Measurements from ENCODE around the gene MAPT. TPM values are rescaled to one million over a fixed set of nuclear protein-coding genes. Genes with fewer than 3 reads are reported as not detected.
A peak's percentile ranks its signal among the peaks of the same experiment; 100 is the strongest.
"Not testable (repeated sequence)": the region's sequence is repeated elsewhere in the genome, so short reads cannot be mapped to it uniquely, and the experiment has no call there.

Gene MAPT
- polyA plus RNA-seq, 3 donors = 0.04 TPM; not detected in 2

DNA sequence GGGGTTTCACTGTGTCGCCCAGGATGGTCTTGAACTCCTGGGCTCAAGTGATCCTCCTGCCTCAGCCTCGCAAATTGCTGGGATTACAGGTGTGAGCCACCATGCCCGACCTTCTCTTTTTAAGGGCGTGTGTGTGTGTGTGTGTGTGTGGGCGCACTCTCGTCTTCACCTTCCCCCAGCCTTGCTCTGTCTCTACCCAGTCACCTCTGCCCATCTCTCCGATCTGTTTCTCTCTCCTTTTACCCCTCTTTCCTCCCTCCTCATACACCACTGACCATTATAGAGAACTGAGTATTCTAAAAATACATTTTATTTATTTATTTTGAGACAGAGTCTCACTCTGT is 108.6 kb downstream of the MAPT start:
- Histone ChIP-seq H3K79me2 (ENCODE audit: insufficient read depth, low read length) (no peaks in the 10 kb centered on the region), H3K4me1 (ENCODE audit: control insufficient read depth in 1 of 2, insufficient read depth in 2 of 2, low read length in 2 of 2) (no peaks in the 10 kb centered on the region), H3K27ac (ENCODE audit: low read depth in 1 of 2, low read length in 2 of 2) (no peak overlapping the region), H4K20me1 (ENCODE audit: insufficient read depth, low read length) (no peaks in the 10 kb centered on the region), H3K9me3 (replicated peaks in 1 of 2; ENCODE audit: control insufficient read depth in 1 of 2, insufficient read depth in 1 of 2, low read length in 2 of 2) (no peaks in the 10 kb centered on the region), H3K9ac (ENCODE audit: insufficient read depth, low read length, poor library complexity, severe bottlenecking) (no peak overlapping the region), H2AFZ (ENCODE audit: insufficient read depth, low read depth, low read length, poor library complexity, severe bottlenecking) (no peak overlapping the region), H3K36me3 (replicated peaks in 1 of 2; ENCODE audit: control insufficient read depth in 1 of 2, insufficient read depth in 2 of 2, low read length in 2 of 2) (no peaks in the 10 kb centered on the region), H3K4me2 (replicated peaks; ENCODE audit: extremely low read depth, low read length, poor library complexity, severe bottlenecking) (no peak overlapping the region), H3K4me3 (replicated peaks in 1 of 3; ENCODE audit: low read depth in 2 of 3, low read length in 3 of 3) (no peak overlapping the region), H3K27me3 (ENCODE audit: control insufficient read depth in 2 of 2, insufficient read depth in 2 of 2, low read length in 2 of 2) (no peaks in the 10 kb centered on the region)
- Mint-ChIP-seq H3K4me1 (no peaks in the 10 kb centered on the region), H3K4me3 (no peak overlapping the region), H3K36me3 (no peaks in the 10 kb centered on the region), H3K9me3 (no peaks in the 10 kb centered on the region), H3K27me3 (ENCODE audit: low read depth in 3 of 3) (peaks cover 2 to 5% (median 4%) of the 10 kb centered on the region in 3 donors), H3K27ac (no peak overlapping the region)
- intact Hi-C loops (cut with micrococcal nuclease) = loop anchor here (2.0 kb wide), 2 partner anchors 206 to 208 kb away; no protein-coding TSS in a partner anchor
- WGBS (ENCODE audit: insufficient coverage) = no CpG with 5 or more reads among the region's 7 CpGs
- no peak for DNase-seq
- TF ChIP-seq, protein P1, sequence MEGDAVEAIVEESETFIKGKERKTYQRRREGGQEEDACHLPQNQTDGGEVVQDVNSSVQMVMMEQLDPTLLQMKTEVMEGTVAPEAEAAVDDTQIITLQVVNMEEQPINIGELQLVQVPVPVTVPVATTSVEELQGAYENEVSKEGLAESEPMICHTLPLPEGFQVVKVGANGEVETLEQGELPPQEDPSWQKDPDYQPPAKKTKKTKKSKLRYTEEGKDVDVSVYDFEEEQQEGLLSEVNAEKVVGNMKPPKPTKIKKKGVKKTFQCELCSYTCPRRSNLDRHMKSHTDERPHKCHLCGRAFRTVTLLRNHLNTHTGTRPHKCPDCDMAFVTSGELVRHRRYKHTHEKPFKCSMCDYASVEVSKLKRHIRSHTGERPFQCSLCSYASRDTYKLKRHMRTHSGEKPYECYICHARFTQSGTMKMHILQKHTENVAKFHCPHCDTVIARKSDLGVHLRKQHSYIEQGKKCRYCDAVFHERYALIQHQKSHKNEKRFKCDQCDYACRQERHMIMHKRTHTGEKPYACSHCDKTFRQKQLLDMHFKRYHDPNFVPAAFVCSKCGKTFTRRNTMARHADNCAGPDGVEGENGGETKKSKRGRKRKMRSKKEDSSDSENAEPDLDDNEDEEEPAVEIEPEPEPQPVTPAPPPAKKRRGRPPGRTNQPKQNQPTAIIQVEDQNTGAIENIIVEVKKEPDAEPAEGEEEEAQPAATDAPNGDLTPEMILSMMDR (IDR thresholded peaks at IDR 0.05) = no peak

DNA sequence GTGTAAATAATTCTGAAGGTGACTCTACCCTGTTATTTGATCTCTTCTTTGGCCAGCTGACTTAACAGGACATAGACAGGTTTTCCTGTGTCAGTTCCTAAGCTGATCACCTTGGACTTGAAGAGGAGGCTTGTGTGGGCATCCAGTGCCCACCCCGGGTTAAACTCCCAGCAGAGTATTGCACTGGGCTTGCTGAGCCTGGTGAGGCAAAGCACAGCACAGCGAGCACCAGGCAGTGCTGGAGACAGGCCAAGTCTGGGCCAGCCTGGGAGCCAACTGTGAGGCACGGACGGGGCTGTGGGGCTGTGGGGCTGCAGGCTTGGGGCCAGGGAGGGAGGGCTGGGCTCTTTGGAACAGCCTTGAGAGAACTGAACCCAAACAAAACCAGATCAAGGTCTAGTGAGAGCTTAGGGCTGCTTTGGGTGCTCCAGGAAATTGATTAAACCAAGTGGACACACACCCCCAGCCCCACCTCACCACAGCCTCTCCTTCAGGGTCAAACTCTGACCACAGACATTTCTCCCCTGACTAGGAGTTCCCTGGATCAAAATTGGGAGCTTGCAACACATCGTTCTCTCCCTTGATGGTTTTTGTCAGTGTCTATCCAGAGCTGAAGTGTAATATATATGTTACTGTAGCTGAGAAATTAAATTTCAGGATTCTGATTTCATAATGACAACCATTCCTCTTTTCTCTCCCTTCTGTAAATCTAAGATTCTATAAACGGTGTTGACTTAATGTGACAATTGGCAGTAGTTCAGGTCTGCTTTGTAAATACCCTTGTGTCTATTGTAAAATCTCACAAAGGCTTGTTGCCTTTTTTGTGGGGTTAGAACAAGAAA is 109.8 kb downstream of the MAPT start:
- Histone ChIP-seq H3K79me2 (ENCODE audit: insufficient read depth, low read length) (no peaks in the 10 kb centered on the region), H3K4me2 (replicated peaks; ENCODE audit: extremely low read depth, low read length, poor library complexity, severe bottlenecking) (no peak overlapping the region), H3K4me1 (ENCODE audit: control insufficient read depth in 1 of 2, insufficient read depth in 2 of 2, low read length in 2 of 2) (no peaks in the 10 kb centered on the region), H3K27ac (ENCODE audit: low read depth in 1 of 2, low read length in 2 of 2) (no peak overlapping the region), H3K36me3 (replicated peaks in 1 of 2; ENCODE audit: control insufficient read depth in 1 of 2, insufficient read depth in 2 of 2, low read length in 2 of 2) (no peaks in the 10 kb centered on the region), H3K27me3 (ENCODE audit: control insufficient read depth in 2 of 2, insufficient read depth in 2 of 2, low read length in 2 of 2) (no peaks in the 10 kb centered on the region), H3K9me3 (replicated peaks in 1 of 2; ENCODE audit: control insufficient read depth in 1 of 2, insufficient read depth in 1 of 2, low read length in 2 of 2) (no peaks in the 10 kb centered on the region), H4K20me1 (ENCODE audit: insufficient read depth, low read length) (no peaks in the 10 kb centered on the region), H3K4me3 (replicated peaks in 1 of 3; ENCODE audit: low read depth in 2 of 3, low read length in 3 of 3) (no peak overlapping the region), H2AFZ (ENCODE audit: insufficient read depth, low read depth, low read length, poor library complexity, severe bottlenecking) (no peak overlapping the region), H3K9ac (ENCODE audit: insufficient read depth, low read length, poor library complexity, severe bottlenecking) (no peak overlapping the region)
- no peak overlapping the region for H3K27ac Mint-ChIP-seq
- H3K27me3 Mint-ChIP-seq (ENCODE audit: low read depth in 3 of 3) = peaks cover 3 to 10% (median 7%) of the 10 kb centered on the region in 3 donors
- H3K9me3 Mint-ChIP-seq = no peaks in the 10 kb centered on the region
- no peak overlapping the region for H3K4me3 Mint-ChIP-seq
- 51% methylated on average over 4 of the region's 6 CpGs for WGBS (ENCODE audit: insufficient coverage)
- intact Hi-C loops (cut with micrococcal nuclease) = loop anchor here (2.0 kb wide), 2 partner anchors 205 to 207 kb away; no protein-coding TSS in a partner anchor
- TF ChIP-seq, protein P1 (IDR thresholded peaks at IDR 0.05) = no peak
- H3K36me3 Mint-ChIP-seq = no peaks in the 10 kb centered on the region
- H3K4me1 Mint-ChIP-seq = no peaks in the 10 kb centered on the region
- DNase-seq = no peak

DNA sequence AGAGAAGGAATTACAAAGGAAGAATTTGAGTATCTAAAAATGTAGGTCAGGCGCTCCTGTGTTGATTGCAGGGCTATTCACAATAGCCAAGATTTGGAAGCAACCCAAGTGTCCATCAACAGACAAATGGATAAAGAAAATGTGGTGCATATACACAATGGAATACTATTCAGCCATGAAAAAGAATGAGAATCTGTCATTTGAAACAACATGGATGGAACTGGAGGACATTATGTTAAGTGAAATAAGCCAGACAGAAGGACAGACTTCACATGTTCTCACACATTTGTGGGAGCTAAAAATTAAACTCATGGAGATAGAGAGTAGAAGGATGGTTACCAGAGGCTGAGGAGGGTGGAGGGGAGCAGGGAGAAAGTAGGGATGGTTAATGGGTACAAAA is 111.7 kb downstream of the MAPT start:
- H3K27ac Mint-ChIP-seq = peak overlapping the region in 1 of 7 donors; percentile 21

More for the DNA sequence above, 111.7 kb downstream of the MAPT start:
- H3K27me3 ChIP-seq (ENCODE audit: control insufficient read depth in 2 of 2, insufficient read depth in 2 of 2, low read length in 2 of 2); H3K4me1 ChIP-seq (ENCODE audit: control insufficient read depth in 1 of 2, insufficient read depth in 2 of 2, low read length in 2 of 2); H3K4me3 ChIP-seq (replicated peaks in 1 of 3; ENCODE audit: low read depth in 2 of 3, low read length in 3 of 3); H3K79me2 ChIP-seq (ENCODE audit: insufficient read depth, low read length); H3K4me3 Mint-ChIP-seq; H2AFZ ChIP-seq (ENCODE audit: insufficient read depth, low read depth, low read length, poor library complexity, severe bottlenecking); DNase-seq; H3K9ac ChIP-seq (ENCODE audit: insufficient read depth, low read length, poor library complexity, severe bottlenecking); H3K27ac ChIP-seq (ENCODE audit: low read depth in 1 of 2, low read length in 2 of 2); H4K20me1 ChIP-seq (ENCODE audit: insufficient read depth, low read length); H3K4me2 ChIP-seq (replicated peaks; ENCODE audit: extremely low read depth, low read length, poor library complexity, severe bottlenecking); H3K9me3 ChIP-seq (replicated peaks in 1 of 2; ENCODE audit: control insufficient read depth in 1 of 2, insufficient read depth in 1 of 2, low read length in 2 of 2); H3K36me3 ChIP-seq (replicated peaks in 1 of 2; ENCODE audit: control insufficient read depth in 1 of 2, insufficient read depth in 2 of 2, low read length in 2 of 2); H3K36me3 Mint-ChIP-seq; H3K4me1 Mint-ChIP-seq; H3K9me3 Mint-ChIP-seq; intact Hi-C loops (cut with micrococcal nuclease): not testable (repeated sequence)
- H3K27me3 Mint-ChIP-seq (ENCODE audit: low read depth in 3 of 3) = peaks cover 4 to 16% (median 10%) of the 10 kb centered on the region in 3 donors
- no CpG with 5 or more reads among the region's 1 CpG for WGBS (ENCODE audit: insufficient coverage)
